ENCODE data around the gene ELOVL2. TPM values are rescaled to one million over a fixed set of nuclear protein-coding genes. Genes with fewer than 3 reads are reported as not detected.

The ELOVL2 gene
- total RNA-seq, 4 donors from 2014 or later = 0.60 to 2.2 (median 1.3) TPM

- TF ChIP-seq EP300 (IDR thresholded peaks at IDR 0.05) (no peak), POLR2A (IDR thresholded peaks at IDR 0.05) (no peak), CTCF (IDR thresholded peaks at IDR 0.05) (no peak)
- no peaks in the 10 kb centered on the region for H3K9me3 ChIP-seq
- 78 to 87% methylated on average over 1 of the region's 1 CpG for WGBS, 2 donors
- no peak overlapping the region for H3K27ac ChIP-seq
- no peak overlapping the region for H3K4me3 ChIP-seq
- no peaks in the 10 kb centered on the region for H3K4me1 ChIP-seq
- no peaks in the 10 kb centered on the region for H3K36me3 ChIP-seq
- no peak for DNase-seq (ENCODE audit: low spot score in 2 of 2)
- no peaks in the 10 kb centered on the region for H3K27me3 ChIP-seq
These were observed 12.8 kb upstream of the ELOVL2 start for GRCh38 chr6:11056871-11057270.

- Histone ChIP-seq H3K4me3 (no peak overlapping the region), H3K4me1 (no peaks in the 10 kb centered on the region), H3K36me3 (no peaks in the 10 kb centered on the region), H3K27me3 (no peaks in the 10 kb centered on the region), H3K27ac (no peak overlapping the region), H3K9me3 (no peaks in the 10 kb centered on the region)
- 43 to 45% methylated on average over 4 of the region's 4 CpGs for WGBS, 2 donors
- TF ChIP-seq CTCF (IDR thresholded peaks at IDR 0.05) = no peak
- no peak for TF ChIP-seq EP300 (IDR thresholded peaks at IDR 0.05)
- no peak for TF ChIP-seq POLR2A (IDR thresholded peaks at IDR 0.05)
- no peak for DNase-seq (ENCODE audit: low spot score in 2 of 2)
These were observed 11.1 kb upstream of the ELOVL2 start for GRCh38 chr6:11055127-11055627.

- Histone ChIP-seq H3K27ac (no peak overlapping the region), H3K4me3 (no peak overlapping the region), H3K9me3 (no peaks in the 10 kb centered on the region), H3K36me3 (no peaks in the 10 kb centered on the region), H3K27me3 (no peaks in the 10 kb centered on the region), H3K4me1 (no peaks in the 10 kb centered on the region)
- 87 to 96% methylated on average over 1 of the region's 1 CpG for WGBS, 2 donors
- DNase-seq (ENCODE audit: low spot score in 2 of 2) = no peak
- TF ChIP-seq CTCF (IDR thresholded peaks at IDR 0.05) (no peak), EP300 (IDR thresholded peaks at IDR 0.05) (no peak), POLR2A (IDR thresholded peaks at IDR 0.05) (no peak)
These were observed 10.6 kb upstream of the ELOVL2 start for GRCh38 chr6:11054722-11055121.

GRCh38 chr6:11053307-11053706 lies 9.2 kb upstream of the ELOVL2 start:
- H3K4me3 ChIP-seq = no peak overlapping the region
- no peaks in the 10 kb centered on the region for H3K9me3 ChIP-seq
- H3K4me1 ChIP-seq = no peaks in the 10 kb centered on the region
- TF ChIP-seq CTCF (IDR thresholded peaks at IDR 0.05) = no peak
- TF ChIP-seq POLR2A (IDR thresholded peaks at IDR 0.05) = no peak
- no peak for TF ChIP-seq EP300 (IDR thresholded peaks at IDR 0.05)
- H3K27ac ChIP-seq = no peak overlapping the region
- WGBS, 2 donors = 85% methylated on average over 5 of the region's 5 CpGs
- no peak for DNase-seq (ENCODE audit: low spot score in 2 of 2)
- no peaks in the 10 kb centered on the region for H3K36me3 ChIP-seq
- peaks cover 0 to 7% of the 10 kb centered on the region in 2 donors for H3K27me3 ChIP-seq

- H3K4me1 ChIP-seq = no peaks in the 10 kb centered on the region
These were observed 6.6 kb upstream of the ELOVL2 start for GRCh38 chr6:11050731-11051130.

More at GRCh38 chr6:11050731-11051130, 6.6 kb upstream of the ELOVL2 start:
- no peaks in the 10 kb centered on the region for H3K9me3 ChIP-seq
- TF ChIP-seq EP300 (IDR thresholded peaks at IDR 0.05) (no peak), POLR2A (IDR thresholded peaks at IDR 0.05) (no peak), CTCF (IDR thresholded peaks at IDR 0.05) (no peak)
- DNase-seq (ENCODE audit: low spot score in 2 of 2) = no peak
- H3K36me3 ChIP-seq = no peaks in the 10 kb centered on the region
- H3K27ac ChIP-seq = no peak overlapping the region
- 54 to 60% methylated on average over 2 of the region's 2 CpGs for WGBS, 2 donors
- H3K27me3 ChIP-seq = peaks cover 0 to 33% of the 10 kb centered on the region in 2 donors
- no peak overlapping the region for H3K4me3 ChIP-seq
